ENCODE measurements around the gene PEX19.

PEX19 gene

GRCh38 chr1:160256396-160257046, 28.4 kb downstream of the PEX19 start:
- Histone ChIP-seq H3K36me3 (ENCODE audit: control insufficient read depth, insufficient read depth, low read length) (peaks cover 23% of the 10 kb centered on the region), H3K9me3 (ENCODE audit: control insufficient read depth, insufficient read depth, low read length) (no peaks in the 10 kb centered on the region), H3K4me1 (ENCODE audit: control insufficient read depth, insufficient read depth, low read length) (peaks cover 13% of the 10 kb centered on the region), H3K9ac (ENCODE audit: low read depth, low read length) (no peak overlapping the region), H3K27me3 (ENCODE audit: control insufficient read depth, insufficient read depth, low read length) (no peaks in the 10 kb centered on the region), H3K27ac (ENCODE audit: low read depth, low read length) (no peak overlapping the region), H3K4me3 (ENCODE audit: low read depth, low read length) (no peak overlapping the region)

DNA sequence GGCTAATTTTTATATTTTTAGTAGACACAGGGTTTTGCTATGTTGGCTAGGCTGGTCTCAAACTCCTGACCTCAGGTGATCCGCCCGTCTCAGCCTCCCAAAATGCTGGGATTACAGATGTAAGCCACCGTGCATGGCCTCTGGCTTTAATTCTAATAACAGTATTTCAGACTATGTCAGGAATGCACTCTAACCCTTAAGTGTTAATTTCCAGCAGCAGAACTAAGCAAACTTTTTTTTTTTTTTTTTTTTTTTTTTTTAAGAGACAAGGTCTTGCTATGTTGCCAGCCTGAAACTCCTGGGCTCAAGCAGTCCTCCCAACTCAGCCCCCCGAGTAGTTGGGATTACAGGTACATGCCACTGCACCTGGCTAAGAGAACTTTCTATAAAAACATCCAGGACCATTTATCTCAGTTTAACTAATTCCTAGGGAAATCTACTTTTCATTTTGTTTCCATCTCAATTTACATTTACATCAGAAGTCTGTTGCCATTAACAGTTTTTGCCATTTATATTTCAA, 29.1 kb downstream of the PEX19 start:
- Histone ChIP-seq H3K36me3 (ENCODE audit: control insufficient read depth, insufficient read depth, low read length) (peaks cover 27% of the 10 kb centered on the region), H3K27ac (ENCODE audit: low read depth, low read length) (no peak overlapping the region), H3K4me1 (ENCODE audit: control insufficient read depth, insufficient read depth, low read length) (peaks cover 9% of the 10 kb centered on the region), H3K27me3 (ENCODE audit: control insufficient read depth, insufficient read depth, low read length) (no peaks in the 10 kb centered on the region), H3K9me3 (ENCODE audit: control insufficient read depth, insufficient read depth, low read length) (no peaks in the 10 kb centered on the region), H3K4me3 (ENCODE audit: low read depth, low read length) (no peak overlapping the region), H3K9ac (ENCODE audit: low read depth, low read length) (no peak overlapping the region)

DNA sequence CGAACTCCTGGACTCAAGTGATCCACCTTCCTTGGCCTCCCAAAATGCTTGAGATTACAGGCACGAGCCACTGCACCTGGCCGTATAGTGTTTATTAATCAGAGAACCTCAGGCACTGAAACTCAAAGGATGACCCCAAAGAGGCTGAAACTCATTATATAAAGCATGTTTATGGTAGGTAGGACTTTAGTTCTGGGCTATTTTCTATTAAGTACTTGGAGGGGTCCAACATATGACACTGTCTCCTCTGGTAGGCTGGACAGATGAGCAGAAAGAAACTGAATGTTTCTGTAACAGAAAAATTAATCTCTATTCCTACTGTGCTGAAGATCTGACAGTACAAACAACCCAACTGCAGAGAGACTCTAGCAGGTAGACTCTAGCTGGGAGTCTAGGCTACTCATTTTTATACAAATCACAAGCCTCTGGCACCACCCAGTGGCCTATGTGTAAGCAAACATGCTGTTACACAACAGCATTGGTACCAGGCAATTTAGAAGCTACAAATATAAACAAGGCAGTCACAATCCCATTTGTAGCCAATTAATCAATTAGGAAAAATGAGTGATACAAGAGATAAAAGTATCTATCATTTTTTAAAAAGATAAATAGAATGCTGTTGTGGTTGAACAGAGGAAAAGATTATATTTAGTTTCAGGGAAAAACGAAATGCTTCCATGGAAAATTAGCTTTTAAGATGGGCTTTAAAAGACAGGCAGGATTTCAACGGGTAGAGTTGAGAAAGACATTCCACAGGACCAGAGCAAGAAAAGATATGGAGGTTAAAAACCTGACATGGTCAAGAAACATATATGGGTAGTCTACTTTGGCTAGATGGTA, 33.0 kb downstream of the PEX19 start:
- Histone ChIP-seq H3K36me3 (ENCODE audit: control insufficient read depth, insufficient read depth, low read length) (peaks cover 21% of the 10 kb centered on the region), H3K27ac (ENCODE audit: low read depth, low read length) (no peak overlapping the region), H3K9me3 (ENCODE audit: control insufficient read depth, insufficient read depth, low read length) (no peaks in the 10 kb centered on the region), H3K27me3 (ENCODE audit: control insufficient read depth, insufficient read depth, low read length) (no peaks in the 10 kb centered on the region), H3K4me1 (ENCODE audit: control insufficient read depth, insufficient read depth, low read length) (no peaks in the 10 kb centered on the region), H3K9ac (ENCODE audit: low read depth, low read length) (no peak overlapping the region), H3K4me3 (ENCODE audit: low read depth, low read length) (no peak overlapping the region)

GRCh38 chr1:160251011-160251410, 33.9 kb downstream of the PEX19 start:
- Histone ChIP-seq H3K36me3 (ENCODE audit: control insufficient read depth, insufficient read depth, low read length) (peaks cover 21% of the 10 kb centered on the region), H3K9me3 (ENCODE audit: control insufficient read depth, insufficient read depth, low read length) (no peaks in the 10 kb centered on the region), H3K4me1 (ENCODE audit: control insufficient read depth, insufficient read depth, low read length) (no peaks in the 10 kb centered on the region), H3K4me3 (ENCODE audit: low read depth, low read length) (no peak overlapping the region), H3K27ac (ENCODE audit: low read depth, low read length) (no peak overlapping the region), H3K27me3 (ENCODE audit: control insufficient read depth, insufficient read depth, low read length) (no peaks in the 10 kb centered on the region), H3K9ac (ENCODE audit: low read depth, low read length) (no peak overlapping the region)

GRCh38 chr1:160247053-160247452, 37.9 kb downstream of the PEX19 start:
- Histone ChIP-seq H3K36me3 (ENCODE audit: control insufficient read depth, insufficient read depth, low read length) (peaks cover 31% of the 10 kb centered on the region), H3K27ac (ENCODE audit: low read depth, low read length) (no peak overlapping the region), H3K27me3 (ENCODE audit: control insufficient read depth, insufficient read depth, low read length) (no peaks in the 10 kb centered on the region), H3K9ac (ENCODE audit: low read depth, low read length) (no peak overlapping the region), H3K4me3 (ENCODE audit: low read depth, low read length) (no peak overlapping the region), H3K9me3 (ENCODE audit: control insufficient read depth, insufficient read depth, low read length) (no peaks in the 10 kb centered on the region), H3K4me1 (ENCODE audit: control insufficient read depth, insufficient read depth, low read length) (no peaks in the 10 kb centered on the region)

GRCh38 chr1:160245434-160245833, 39.5 kb downstream of the PEX19 start:
- Histone ChIP-seq H3K4me3 (ENCODE audit: low read depth, low read length) (no peak overlapping the region), H3K4me1 (ENCODE audit: control insufficient read depth, insufficient read depth, low read length) (no peaks in the 10 kb centered on the region), H3K9me3 (ENCODE audit: control insufficient read depth, insufficient read depth, low read length) (no peaks in the 10 kb centered on the region), H3K36me3 (ENCODE audit: control insufficient read depth, insufficient read depth, low read length) (peaks cover 35% of the 10 kb centered on the region), H3K9ac (ENCODE audit: low read depth, low read length) (no peak overlapping the region), H3K27ac (ENCODE audit: low read depth, low read length) (no peak overlapping the region), H3K27me3 (ENCODE audit: control insufficient read depth, insufficient read depth, low read length) (no peaks in the 10 kb centered on the region)

DNA sequence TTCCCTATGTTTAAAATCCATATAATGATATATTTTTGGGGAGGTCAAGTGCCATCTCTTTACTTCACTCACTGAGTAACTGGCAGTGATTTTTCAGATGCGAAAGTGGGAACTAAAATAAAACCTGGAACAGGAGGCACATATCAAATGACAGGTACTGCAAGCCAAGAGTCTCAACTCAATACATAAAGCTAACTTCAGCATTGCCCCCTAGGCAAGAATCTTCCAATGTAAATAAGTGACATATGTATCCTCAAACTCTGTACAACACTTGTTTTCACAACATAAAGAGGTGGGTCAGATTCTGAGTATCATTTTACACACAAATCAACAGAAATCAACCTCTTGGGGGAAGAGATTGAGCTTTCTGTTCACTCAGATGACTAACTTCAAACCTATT, 40.7 kb downstream of the PEX19 start:
- Histone ChIP-seq H3K4me1 (ENCODE audit: control insufficient read depth, insufficient read depth, low read length) (no peaks in the 10 kb centered on the region), H3K9me3 (ENCODE audit: control insufficient read depth, insufficient read depth, low read length) (no peaks in the 10 kb centered on the region), H3K27ac (ENCODE audit: low read depth, low read length) (no peak overlapping the region), H3K4me3 (ENCODE audit: low read depth, low read length) (no peak overlapping the region), H3K36me3 (ENCODE audit: control insufficient read depth, insufficient read depth, low read length) (peaks cover 46% of the 10 kb centered on the region), H3K9ac (ENCODE audit: low read depth, low read length) (no peak overlapping the region), H3K27me3 (ENCODE audit: control insufficient read depth, insufficient read depth, low read length) (no peaks in the 10 kb centered on the region)

DNA sequence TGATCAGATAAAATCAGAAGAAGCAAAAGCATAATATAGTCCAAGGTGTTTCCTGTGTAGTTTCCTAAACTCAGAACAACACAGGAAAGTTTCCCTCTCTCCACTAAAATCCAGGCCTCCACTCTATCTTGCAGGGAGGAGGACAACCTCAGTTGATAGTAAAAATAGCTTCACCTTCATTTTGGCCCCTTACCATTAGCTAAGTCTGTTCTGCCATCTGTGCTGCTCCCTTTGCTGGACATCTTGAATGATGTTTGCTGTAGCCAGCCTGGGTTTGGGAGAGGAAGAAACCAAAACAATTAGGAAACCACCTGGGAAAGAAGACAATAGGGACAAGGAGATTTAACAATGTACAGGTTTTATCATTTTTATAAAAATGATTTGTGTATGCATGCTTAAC, 41.2 kb downstream of the PEX19 start:
- H3K9ac ChIP-seq (ENCODE audit: low read depth, low read length) = no peak overlapping the region
- no peaks in the 10 kb centered on the region for H3K4me1 ChIP-seq (ENCODE audit: control insufficient read depth, insufficient read depth, low read length)
- H3K4me3 ChIP-seq (ENCODE audit: low read depth, low read length) = no peak overlapping the region
- no peak overlapping the region for H3K27ac ChIP-seq (ENCODE audit: low read depth, low read length)
- no peaks in the 10 kb centered on the region for H3K27me3 ChIP-seq (ENCODE audit: control insufficient read depth, insufficient read depth, low read length)
- H3K36me3 ChIP-seq (ENCODE audit: control insufficient read depth, insufficient read depth, low read length) = peaks cover 51% of the 10 kb centered on the region
- H3K9me3 ChIP-seq (ENCODE audit: control insufficient read depth, insufficient read depth, low read length) = no peaks in the 10 kb centered on the region

DNA sequence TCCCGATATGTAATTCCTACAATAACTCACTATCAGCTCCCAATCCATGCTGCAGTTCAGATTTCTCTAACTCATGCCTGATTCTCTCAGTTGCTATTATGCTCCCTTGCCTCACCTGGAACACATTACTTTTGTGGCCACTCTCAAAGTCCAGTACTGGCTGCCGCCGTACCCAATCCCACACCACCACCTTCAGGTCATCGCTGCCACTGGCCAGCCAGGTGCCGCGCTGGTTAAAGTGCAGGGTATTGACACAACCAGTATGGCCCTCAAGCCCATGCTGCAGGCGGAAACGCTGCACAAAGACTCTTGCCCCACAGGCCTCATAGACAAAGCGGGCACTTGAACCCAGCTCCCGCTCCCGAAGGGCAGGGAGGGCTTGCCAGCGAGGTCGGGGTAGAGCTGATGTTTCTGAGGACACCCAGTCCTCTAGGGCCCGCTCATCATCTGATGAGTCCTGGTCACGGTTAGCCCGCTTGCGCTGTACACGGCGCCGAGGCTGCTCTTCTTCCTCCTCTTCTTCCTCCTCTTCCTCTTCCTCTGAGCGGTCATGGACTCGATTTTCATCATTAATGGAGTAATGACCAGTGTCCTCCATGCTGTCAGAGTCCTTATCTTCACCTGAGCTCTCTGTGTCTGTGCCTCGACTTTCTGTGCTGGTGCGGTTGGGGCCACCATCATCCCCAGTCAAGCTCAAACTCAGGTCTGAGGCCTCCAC, 45.2 kb downstream of the PEX19 start:
- no peaks in the 10 kb centered on the region for H3K27me3 ChIP-seq (ENCODE audit: control insufficient read depth, insufficient read depth, low read length)
- no peaks in the 10 kb centered on the region for H3K9me3 ChIP-seq (ENCODE audit: control insufficient read depth, insufficient read depth, low read length)
- no peak overlapping the region for H3K4me3 ChIP-seq (ENCODE audit: low read depth, low read length)
- peaks cover 90% of the 10 kb centered on the region for H3K36me3 ChIP-seq (ENCODE audit: control insufficient read depth, insufficient read depth, low read length)
- no peak overlapping the region for H3K27ac ChIP-seq (ENCODE audit: low read depth, low read length)
- no peaks in the 10 kb centered on the region for H3K4me1 ChIP-seq (ENCODE audit: control insufficient read depth, insufficient read depth, low read length)
- H3K9ac ChIP-seq (ENCODE audit: low read depth, low read length) = no peak overlapping the region

DNA sequence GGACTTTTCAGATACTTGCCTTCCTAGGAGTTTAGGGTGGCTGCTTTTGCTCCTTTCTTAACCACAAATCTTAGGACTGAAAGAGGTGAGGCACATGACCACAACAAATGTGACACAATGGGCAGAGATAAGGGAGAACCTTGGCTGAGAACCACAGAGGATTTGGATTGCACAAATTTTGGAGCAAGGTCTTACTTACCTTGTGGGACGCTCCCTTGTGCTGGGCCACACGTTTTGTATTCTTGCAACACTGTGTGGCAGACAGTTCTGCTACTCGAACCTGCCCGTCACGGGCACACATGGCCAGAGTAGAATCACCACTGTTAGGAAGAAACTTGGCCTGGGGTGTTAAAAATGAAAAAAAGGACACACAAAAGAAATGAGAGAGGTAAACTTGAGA, 46.5 kb downstream of the PEX19 start:
- H3K36me3 ChIP-seq (ENCODE audit: control insufficient read depth, insufficient read depth, low read length) = peaks cover 94% of the 10 kb centered on the region
- no peaks in the 10 kb centered on the region for H3K9me3 ChIP-seq (ENCODE audit: control insufficient read depth, insufficient read depth, low read length)
- no peak overlapping the region for H3K4me3 ChIP-seq (ENCODE audit: low read depth, low read length)
- no peaks in the 10 kb centered on the region for H3K27me3 ChIP-seq (ENCODE audit: control insufficient read depth, insufficient read depth, low read length)
- no peak overlapping the region for H3K27ac ChIP-seq (ENCODE audit: low read depth, low read length)
- H3K9ac ChIP-seq (ENCODE audit: low read depth, low read length) = no peak overlapping the region
- H3K4me1 ChIP-seq (ENCODE audit: control insufficient read depth, insufficient read depth, low read length) = no peaks in the 10 kb centered on the region

GRCh38 chr1:160237558-160237957, 47.4 kb downstream of the PEX19 start:
- no peaks in the 10 kb centered on the region for H3K4me1 ChIP-seq (ENCODE audit: control insufficient read depth, insufficient read depth, low read length)
- no peaks in the 10 kb centered on the region for H3K27me3 ChIP-seq (ENCODE audit: control insufficient read depth, insufficient read depth, low read length)
- no peak overlapping the region for H3K9ac ChIP-seq (ENCODE audit: low read depth, low read length)
- H3K9me3 ChIP-seq (ENCODE audit: control insufficient read depth, insufficient read depth, low read length) = no peaks in the 10 kb centered on the region
- no peak overlapping the region for H3K4me3 ChIP-seq (ENCODE audit: low read depth, low read length)
- H3K27ac ChIP-seq (ENCODE audit: low read depth, low read length) = no peak overlapping the region
- peaks cover 95% of the 10 kb centered on the region for H3K36me3 ChIP-seq (ENCODE audit: control insufficient read depth, insufficient read depth, low read length)
